Prostate gland (tissue), 2 donors: ENCODE results near the gene SUMO3.

ENCODE experiments used
- CTCF ChIP-seq, 4 experiments: fragments of 200-600 bp in 2 of 4; fragments of 450-650 bp in 2 of 4; sonication (generic) in 2 of 4; IDR thresholded peaks; 1 replicate in 3 of 4; 2 replicates in 1 of 4; pipeline ENCODE4 v1.5.1; 2016 to 2019; ENCODE audit warnings: antibody characterized with exemption in 4 of 4, mild to moderate bottlenecking in 2 of 4, moderate library complexity in 2 of 4
- POLR2A ChIP-seq: fragments of 450-650 bp; IDR thresholded peaks from one replicate; pipeline ENCODE4 v1.6.1; 2016; ENCODE audit warnings: antibody characterized with exemption, mild to moderate bottlenecking

- TF ChIP-seq POLR2A: no peak
- TF ChIP-seq CTCF (IDR thresholded peaks at IDR 0.05): no peak
Observed at GRCh38 chr21:44844256-44844655, 26.4 kb upstream of the SUMO3 start.
